Activated CD4-positive, alpha-beta T cell treated with anti-CD3 and anti-CD28 coated beads, Interleukin-2, Interleukin-6, amounts not matched to agents 100 ng/mL and 50 ng/mL, durations not matched to agents 16 hours and 8 hours (primary cell): ENCODE measurements around the gene PITRM1.
"Not testable (repeated sequence)": the region's sequence is repeated elsewhere in the genome, so short reads cannot be mapped to it uniquely, and the experiment has no call there.

Experiments
- DNase-seq: peaks from one replicate; pipeline ENCODE4 v3.0.0-alpha.2; 2020

Gene PITRM1

GRCh38 chr10:3198900-3199299 lies 26.3 kb upstream of the PITRM1 start:
- no peak for DNase-seq

GRCh38 chr10:3197348-3198003 lies 24.9 kb upstream of the PITRM1 start:
- DNase-seq: peak; percentile 94

- no peak for DNase-seq
These were observed 24.4 kb upstream of the PITRM1 start for GRCh38 chr10:3196958-3197347.

GRCh38 chr10:3196482-3196881 lies 23.9 kb upstream of the PITRM1 start:
- no peak for DNase-seq

- DNase-seq: no peak
These were observed 23.1 kb upstream of the PITRM1 start for GRCh38 chr10:3195726-3196125.

GRCh38 chr10:3195286-3195685 lies 22.7 kb upstream of the PITRM1 start:
- no peak for DNase-seq

GRCh38 chr10:3194871-3195270 lies 22.3 kb upstream of the PITRM1 start:
- no peak for DNase-seq

GRCh38 chr10:3193751-3194150 lies 21.2 kb upstream of the PITRM1 start:
- no peak for DNase-seq

GRCh38 chr10:3192856-3193635 lies 20.5 kb upstream of the PITRM1 start:
- DNase-seq: peak; percentile 69

GRCh38 chr10:3190817-3191216 lies 18.2 kb upstream of the PITRM1 start:
- DNase-seq: no peak

GRCh38 chr10:3187229-3187628 lies 14.6 kb upstream of the PITRM1 start:
- DNase-seq: not testable (repeated sequence)

GRCh38 chr10:3186368-3186767 lies 13.8 kb upstream of the PITRM1 start:
- peak; percentile 60 for DNase-seq

- DNase-seq: no peak
These were observed 12.8 kb upstream of the PITRM1 start for GRCh38 chr10:3185386-3185785.

- DNase-seq: no peak
These were observed 7.9 kb upstream of the PITRM1 start for GRCh38 chr10:3180355-3181025.

- no peak for DNase-seq
These were observed 6.6 kb upstream of the PITRM1 start for GRCh38 chr10:3179174-3179573.

GRCh38 chr10:3178042-3178441 lies 5.5 kb upstream of the PITRM1 start:
- DNase-seq: no peak

- DNase-seq: no peak
These were observed 743 bp upstream of the PITRM1 start for GRCh38 chr10:3173171-3173878.

GRCh38 chr10:3172081-3172445 lies 519 bp downstream of the PITRM1 start:
- peak; percentile 42 for DNase-seq

GRCh38 chr10:3171488-3171887 lies 1.1 kb downstream of the PITRM1 start:
- DNase-seq: not testable (repeated sequence)

GRCh38 chr10:3169673-3170072 lies 2.9 kb downstream of the PITRM1 start:
- DNase-seq: no peak

- DNase-seq: no peak
These were observed 3.3 kb downstream of the PITRM1 start for GRCh38 chr10:3169271-3169670.

- no peak for DNase-seq
These were observed 4.8 kb downstream of the PITRM1 start for GRCh38 chr10:3167611-3168330.
